OCI-LY3 (cell line): Measurements from ENCODE around the gene HAVCR1.

ENCODE experiments used
- H2AFZ ChIP-seq: fragments of 200-600, 300-600 bp; shearing (Covaris generic); 2 replicates; pipeline ENCODE4 v1.6.0; 2014; ENCODE audit warnings: antibody characterized with exemption, low read depth, low read length
- H3K27ac ChIP-seq: fragments of 200-600, 300-600 bp; sonication (generic); 2 replicates; pipeline ENCODE4 v1.5.1; 2014; ENCODE audit warnings: mild to moderate bottlenecking, low read length, moderate library complexity, mixed read lengths
- H3K27me3 ChIP-seq: fragments of 200-600, 300-600 bp; sonication (generic); 2 replicates; pipeline ENCODE4 v1.6.1; 2014; ENCODE audit warnings: low read depth, low read length, mixed read lengths
- H3K36me3 ChIP-seq: fragments of 200-600, 300-600 bp; sonication (generic); replicated peaks from 2 replicates; pipeline ENCODE3; 2014; ENCODE audit warnings: low read depth, low read length, mixed read lengths
- H3K4me1 ChIP-seq: fragments of 300-600, 200-600 bp; sonication (generic); 2 replicates; pipeline ENCODE4 v1.6.1; 2014; ENCODE audit warnings: low read length, mixed read lengths
- H3K4me2 ChIP-seq: fragments of 200-600, 300-600 bp; sonication (generic); 2 replicates; pipeline ENCODE4 v1.6.1; 2014; ENCODE audit warnings: low read length, mixed read lengths
- H3K4me3 ChIP-seq: fragments of 300-600, 200-600 bp; sonication (generic); 2 replicates; pipeline ENCODE4 v1.5.1; 2014; ENCODE audit warnings: antibody characterized with exemption, mild to moderate bottlenecking, low read length, moderate library complexity
- H3K79me2 ChIP-seq: fragments of 300-600, 200-600 bp; shearing (Covaris generic); 2 replicates; pipeline ENCODE4 v1.6.1; 2014; ENCODE audit warnings: mild to moderate bottlenecking, low read length, mixed read lengths
- H3K9ac ChIP-seq: fragments of 300-600, 200-600 bp; shearing (Covaris generic); 2 replicates; pipeline ENCODE4 v1.6.0; 2014; ENCODE audit warnings: mild to moderate bottlenecking, low read length, moderate library complexity
- H3K9me3 ChIP-seq: fragments of 200-600, 300-600 bp; shearing (Covaris generic); 2 replicates; pipeline ENCODE4 v1.6.1; 2014; ENCODE audit warnings: low read length, mixed read lengths; ENCODE audit not compliant: insufficient read depth
- H4K20me1 ChIP-seq: fragments of 200-600, 300-600 bp; sonication (generic); 2 replicates; pipeline ENCODE4 v1.6.1; 2016; ENCODE audit warnings: low read length, mixed read lengths; ENCODE audit not compliant: insufficient read depth
- CTCF ChIP-seq: fragments of 200-600, 300-600 bp; sonication (generic); IDR thresholded peaks from 2 replicates; pipeline ENCODE4 v1.5.1; 2014; ENCODE audit warnings: antibody characterized with exemption, low read length, low read depth
- EZH2phosphoT487 ChIP-seq: fragments of 200-600 bp; shearing (Covaris generic); IDR thresholded peaks from 2 replicates; pipeline ENCODE4 v1.6.1; 2018; ENCODE audit warnings: antibody characterized with exemption, mixed run types, low read depth

The HAVCR1 gene

GRCh38 chr5:157025093-157025698 lies 33.7 kb downstream of the HAVCR1 start:
- TF ChIP-seq EZH2phosphoT487 (no peak), CTCF (no peak)
- H3K27ac ChIP-seq = no peak overlapping the region
- no peaks in the 10 kb centered on the region for H3K4me1 ChIP-seq

GRCh38 chr5:157024208-157024959 lies 34.5 kb downstream of the HAVCR1 start:
- Histone ChIP-seq H3K4me1 (no peaks in the 10 kb centered on the region), H2AFZ (no peak overlapping the region), H3K9ac (no peak overlapping the region), H3K79me2 (no peaks in the 10 kb centered on the region), H3K27ac (no peak overlapping the region), H3K36me3 (no peaks in the 10 kb centered on the region), H3K27me3 (no peaks in the 10 kb centered on the region), H3K9me3 (no peaks in the 10 kb centered on the region), H4K20me1 (no peaks in the 10 kb centered on the region), H3K4me3 (no peak overlapping the region), H3K4me2 (no peak overlapping the region)
- TF ChIP-seq CTCF (no peak), EZH2phosphoT487 (no peak)

More at GRCh38 chr5:157025093-157025698, 33.7 kb downstream of the HAVCR1 start:
- no peak overlapping the region for H3K9ac ChIP-seq
- H4K20me1 ChIP-seq = no peaks in the 10 kb centered on the region
- no peaks in the 10 kb centered on the region for H3K36me3 ChIP-seq
- no peak overlapping the region for H3K4me3 ChIP-seq
- H3K9me3 ChIP-seq = no peaks in the 10 kb centered on the region
- H2AFZ ChIP-seq = no peak overlapping the region
- H3K79me2 ChIP-seq = no peaks in the 10 kb centered on the region
- H3K4me2 ChIP-seq = no peak overlapping the region
- no peaks in the 10 kb centered on the region for H3K27me3 ChIP-seq

- Histone ChIP-seq H3K4me2 (no peak overlapping the region), H3K9ac (no peak overlapping the region), H3K27me3 (no peaks in the 10 kb centered on the region), H4K20me1 (no peaks in the 10 kb centered on the region), H3K9me3 (no peaks in the 10 kb centered on the region), H2AFZ (no peak overlapping the region), H3K79me2 (no peaks in the 10 kb centered on the region), H3K36me3 (no peaks in the 10 kb centered on the region), H3K27ac (no peak overlapping the region), H3K4me3 (no peak overlapping the region), H3K4me1 (no peaks in the 10 kb centered on the region)
- TF ChIP-seq EZH2phosphoT487 = no peak
- TF ChIP-seq CTCF = no peak
Observed at GRCh38 chr5:157022024-157022423, 36.9 kb downstream of the HAVCR1 start.

- Histone ChIP-seq H4K20me1 (no peaks in the 10 kb centered on the region), H3K9me3 (no peaks in the 10 kb centered on the region), H3K4me1 (no peaks in the 10 kb centered on the region), H3K27ac (no peak overlapping the region), H3K9ac (no peak overlapping the region), H3K36me3 (no peaks in the 10 kb centered on the region), H3K27me3 (no peaks in the 10 kb centered on the region), H3K4me2 (no peak overlapping the region), H3K4me3 (no peak overlapping the region), H3K79me2 (no peaks in the 10 kb centered on the region), H2AFZ (no peak overlapping the region)
- TF ChIP-seq CTCF (no peak), EZH2phosphoT487 (no peak)
Observed at GRCh38 chr5:157020511-157021222, 38.2 kb downstream of the HAVCR1 start.
